HG03439 (cell line): ENCODE data around the gene UTP11.
"Not testable (repeated sequence)": the region's sequence is repeated elsewhere in the genome, so short reads cannot be mapped to it uniquely, and the experiment has no call there.

Experiments
- ATAC-seq: cut with Tn5 transposase; IDR thresholded peaks from one replicate; pipeline ENCODE4 v1.9.1; 2021; ENCODE audit warnings: mild to moderate bottlenecking, moderate library complexity; ENCODE audit not compliant: unreplicated experiment

The UTP11 gene

GRCh38 chr1:38012363-38013226 is at the start of gene UTP11:
Gene UTP11, plus strand, starts transcription at chr1:38012734. Its CDS starts 69 bp downstream, at chr1:38012803.
- ATAC-seq = peak; percentile 82

- ATAC-seq = not testable (repeated sequence)
Measured at GRCh38 chr1:37964106-37964505, 48.4 kb upstream of the UTP11 start.

GRCh38 chr1:37965301-37965700 is 47.2 kb upstream of the UTP11 start:
- ATAC-seq = no peak

- not testable (repeated sequence) for ATAC-seq
Measured at GRCh38 chr1:37973684-37974083, 38.9 kb upstream of the UTP11 start.

GRCh38 chr1:37974567-37974966 is 38.0 kb upstream of the UTP11 start:
- no peak for ATAC-seq

GRCh38 chr1:37975083-37975482 is 37.5 kb upstream of the UTP11 start:
- ATAC-seq = not testable (repeated sequence)

GRCh38 chr1:37978541-37978940 is 34.0 kb upstream of the UTP11 start:
- no peak for ATAC-seq

- no peak for ATAC-seq
Measured at GRCh38 chr1:37983546-37983945, 29.0 kb upstream of the UTP11 start.

- ATAC-seq = no peak
Measured at GRCh38 chr1:37987679-37988078, 24.9 kb upstream of the UTP11 start.

GRCh38 chr1:37989361-37989930 is 23.1 kb upstream of the UTP11 start:
- ATAC-seq = peak; percentile 5

- ATAC-seq = no peak
Measured at GRCh38 chr1:37994886-37995566, 17.5 kb upstream of the UTP11 start.

- ATAC-seq = no peak
Measured at GRCh38 chr1:37995751-37996345, 16.7 kb upstream of the UTP11 start.

- no peak for ATAC-seq
Measured at GRCh38 chr1:37997256-37998088, 15.1 kb upstream of the UTP11 start.

- ATAC-seq = no peak
Measured at GRCh38 chr1:37998089-37998808, 14.3 kb upstream of the UTP11 start.

- ATAC-seq = no peak
Measured at GRCh38 chr1:37998913-37999429, 13.6 kb upstream of the UTP11 start.

- no peak for ATAC-seq
Measured at GRCh38 chr1:37999430-38000232, 12.9 kb upstream of the UTP11 start.

- no peak for ATAC-seq
Measured at GRCh38 chr1:38000233-38000528, 12.4 kb upstream of the UTP11 start.

GRCh38 chr1:38000529-38001455 is 11.7 kb upstream of the UTP11 start:
- ATAC-seq = no peak
